Keratinocyte (primary cell): ENCODE measurements around the gene SERPINA5.

Source experiments
- EZH2 ChIP-seq: IDR thresholded peaks from one replicate; pipeline ENCODE4 v1.6.1; 2012; ENCODE audit warnings: inconsistent platforms, mild to moderate bottlenecking, low read length, moderate library complexity
- TF ChIP-seq, protein P1 (sequence below), 3 experiments: IDR thresholded peaks in 1 of 3; conservative IDR thresholded peaks in 1 of 3; optimal IDR thresholded peaks in 1 of 3; 2 replicates in 2 of 3; 3 replicates in 1 of 3; pipeline versions ENCODE3 to v1.5.1; 2011; ENCODE audit warnings: low read length in 3 of 3, mild to moderate bottlenecking in 3 of 3, moderate library complexity in 2 of 3, control low read depth in 1 of 3, inconsistent platforms in 1 of 3; ENCODE audit not compliant: insufficient read depth in 2 of 3; ENCODE audit errors: extremely low read depth in 1 of 3

DNA sequence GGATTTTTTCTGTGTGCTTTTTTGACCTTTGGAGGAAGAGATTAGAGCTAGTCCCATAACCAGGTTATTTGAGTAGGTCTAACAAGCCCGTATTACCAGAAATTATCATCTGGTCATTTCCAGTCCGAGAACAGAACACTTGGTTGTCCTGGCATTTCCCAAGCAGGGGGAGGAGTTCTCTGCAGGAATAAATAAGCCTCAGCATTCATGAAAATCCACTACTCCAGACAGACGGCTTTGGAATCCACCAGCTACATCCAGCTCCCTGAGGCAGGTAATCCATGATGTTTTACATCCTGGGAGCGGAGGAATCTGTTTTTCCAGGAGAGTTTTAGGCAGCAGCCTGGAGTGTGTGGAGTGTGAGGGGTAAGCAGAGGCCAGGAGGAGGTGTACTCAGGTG, 30.9 kb downstream of the SERPINA5 start, which contains the start of gene SERPINA3:
- no peak for TF ChIP-seq EZH2
- TF ChIP-seq, protein P1, sequence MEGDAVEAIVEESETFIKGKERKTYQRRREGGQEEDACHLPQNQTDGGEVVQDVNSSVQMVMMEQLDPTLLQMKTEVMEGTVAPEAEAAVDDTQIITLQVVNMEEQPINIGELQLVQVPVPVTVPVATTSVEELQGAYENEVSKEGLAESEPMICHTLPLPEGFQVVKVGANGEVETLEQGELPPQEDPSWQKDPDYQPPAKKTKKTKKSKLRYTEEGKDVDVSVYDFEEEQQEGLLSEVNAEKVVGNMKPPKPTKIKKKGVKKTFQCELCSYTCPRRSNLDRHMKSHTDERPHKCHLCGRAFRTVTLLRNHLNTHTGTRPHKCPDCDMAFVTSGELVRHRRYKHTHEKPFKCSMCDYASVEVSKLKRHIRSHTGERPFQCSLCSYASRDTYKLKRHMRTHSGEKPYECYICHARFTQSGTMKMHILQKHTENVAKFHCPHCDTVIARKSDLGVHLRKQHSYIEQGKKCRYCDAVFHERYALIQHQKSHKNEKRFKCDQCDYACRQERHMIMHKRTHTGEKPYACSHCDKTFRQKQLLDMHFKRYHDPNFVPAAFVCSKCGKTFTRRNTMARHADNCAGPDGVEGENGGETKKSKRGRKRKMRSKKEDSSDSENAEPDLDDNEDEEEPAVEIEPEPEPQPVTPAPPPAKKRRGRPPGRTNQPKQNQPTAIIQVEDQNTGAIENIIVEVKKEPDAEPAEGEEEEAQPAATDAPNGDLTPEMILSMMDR (optimal IDR thresholded peaks at IDR 0.05 in 1 of 3, IDR thresholded peaks at IDR 0.05 in 1 of 3, conservative IDR thresholded peaks at IDR 0.05 in 1 of 3; ENCODE audit: extremely low read depth in 1 of 3, insufficient read depth in 2 of 3, low read length in 3 of 3), result no peak
